ENCODE data around the gene PDE4D.
"Not testable (repeated sequence)": the region's sequence is repeated elsewhere in the genome, so short reads cannot be mapped to it uniquely, and the experiment has no call there.

Gene PDE4D

GRCh38 chr5:59071755-59072549, 821.6 kb downstream of the PDE4D start:
- no peak for DNase-seq (ENCODE audit: low read depth, low spot score)

- peak; percentile 25 for DNase-seq (ENCODE audit: low read depth, low spot score)
Observed at GRCh38 chr5:59069438-59070079, 824.0 kb downstream of the PDE4D start.

- no peak for DNase-seq (ENCODE audit: low read depth, low spot score)
Observed at GRCh38 chr5:59067956-59068656, 825.4 kb downstream of the PDE4D start.

GRCh38 chr5:59066367-59067163, 827.0 kb downstream of the PDE4D start:
- no peak for DNase-seq (ENCODE audit: low read depth, low spot score)

GRCh38 chr5:59065554-59065953, 828.0 kb downstream of the PDE4D start:
- no peak for DNase-seq (ENCODE audit: low read depth, low spot score)

- DNase-seq (ENCODE audit: low read depth, low spot score), result no peak
Observed at GRCh38 chr5:59064293-59064692, 829.2 kb downstream of the PDE4D start.

- DNase-seq (ENCODE audit: low read depth, low spot score), result no peak
Observed at GRCh38 chr5:59062986-59063683, 830.4 kb downstream of the PDE4D start.

- no peak for DNase-seq (ENCODE audit: low read depth, low spot score)
Observed at GRCh38 chr5:59061377-59061776, 832.1 kb downstream of the PDE4D start.

GRCh38 chr5:59058969-59059687, 834.4 kb downstream of the PDE4D start:
- no peak for DNase-seq (ENCODE audit: low read depth, low spot score)

GRCh38 chr5:59058237-59058636, 835.3 kb downstream of the PDE4D start:
- no peak for DNase-seq (ENCODE audit: low read depth, low spot score)

GRCh38 chr5:59056599-59056998, 836.9 kb downstream of the PDE4D start:
- DNase-seq (ENCODE audit: low read depth, low spot score), result not testable (repeated sequence)

GRCh38 chr5:59055745-59056448, 837.6 kb downstream of the PDE4D start:
- DNase-seq (ENCODE audit: low read depth, low spot score), result no peak

GRCh38 chr5:59054963-59055528, 838.5 kb downstream of the PDE4D start:
- DNase-seq (ENCODE audit: low read depth, low spot score), result no peak

GRCh38 chr5:59051951-59052350, 841.6 kb downstream of the PDE4D start:
- no peak for DNase-seq (ENCODE audit: low read depth, low spot score)

- DNase-seq (ENCODE audit: low read depth, low spot score), result no peak
Observed at GRCh38 chr5:59049095-59049494, 844.4 kb downstream of the PDE4D start.

GRCh38 chr5:59042201-59043055, 851.1 kb downstream of the PDE4D start:
- DNase-seq (ENCODE audit: low read depth, low spot score), result no peak

- no peak for DNase-seq (ENCODE audit: low read depth, low spot score)
Observed at GRCh38 chr5:59041355-59041754, 852.2 kb downstream of the PDE4D start.

- DNase-seq (ENCODE audit: low read depth, low spot score), result no peak
Observed at GRCh38 chr5:59040804-59041201, 852.7 kb downstream of the PDE4D start.
